IPS-18a (cell line): ENCODE data around the gene COL18A1.

Source experiments
- H3K27ac ChIP-seq: one replicate; pipeline ENCODE4 v1.5.1; 2013; ENCODE audit warnings: low read length
- H3K27me3 ChIP-seq: one replicate; pipeline ENCODE4 v1.6.1; 2013; ENCODE audit warnings: mild to moderate bottlenecking, low read length; ENCODE audit not compliant: control insufficient read depth, insufficient read depth
- H3K36me3 ChIP-seq: one replicate; pipeline ENCODE4 v1.6.1; 2013; ENCODE audit warnings: low read depth, low read length; ENCODE audit not compliant: control insufficient read depth
- H3K4me1 ChIP-seq: one replicate; pipeline ENCODE4 v1.6.1; 2013; ENCODE audit warnings: low read depth, low read length; ENCODE audit not compliant: control insufficient read depth
- H3K4me3 ChIP-seq: one replicate; pipeline ENCODE4 v1.5.1; 2013; ENCODE audit warnings: low read length
- H3K9ac ChIP-seq: one replicate; pipeline ENCODE4 v1.6.1; 2013; ENCODE audit warnings: mild to moderate bottlenecking, low read length, moderate library complexity
- H3K9me3 ChIP-seq: one replicate; pipeline ENCODE4 v1.6.1; 2013; ENCODE audit warnings: low read depth, low read length; ENCODE audit not compliant: control insufficient read depth

COL18A1 gene

GRCh38 chr21:45421071-45421845 lies 16.3 kb downstream of the COL18A1 start:
- H3K9me3 ChIP-seq, result no peaks in the 10 kb centered on the region
- peaks cover 4% of the 10 kb centered on the region for H3K36me3 ChIP-seq
- H3K4me1 ChIP-seq, result peaks cover 11% of the 10 kb centered on the region
- no peak overlapping the region for H3K27ac ChIP-seq
- H3K9ac ChIP-seq, result no peak overlapping the region
- no peaks in the 10 kb centered on the region for H3K27me3 ChIP-seq
- no peak overlapping the region for H3K4me3 ChIP-seq

- H3K9me3 ChIP-seq, result no peaks in the 10 kb centered on the region
- no peak overlapping the region for H3K27ac ChIP-seq
- H3K4me3 ChIP-seq, result no peak overlapping the region
- H3K9ac ChIP-seq, result no peak overlapping the region
- peaks cover 4% of the 10 kb centered on the region for H3K36me3 ChIP-seq
- H3K27me3 ChIP-seq, result no peaks in the 10 kb centered on the region
- peaks cover 6% of the 10 kb centered on the region for H3K4me1 ChIP-seq
These were observed 17.1 kb downstream of the COL18A1 start for GRCh38 chr21:45421846-45422775.

GRCh38 chr21:45423201-45423955 lies 18.4 kb downstream of the COL18A1 start:
- H3K27me3 ChIP-seq, result no peaks in the 10 kb centered on the region
- no peak overlapping the region for H3K27ac ChIP-seq
- no peak overlapping the region for H3K9ac ChIP-seq
- H3K4me1 ChIP-seq, result peaks cover 8% of the 10 kb centered on the region
- peaks cover 4% of the 10 kb centered on the region for H3K36me3 ChIP-seq
- H3K9me3 ChIP-seq, result no peaks in the 10 kb centered on the region
- no peak overlapping the region for H3K4me3 ChIP-seq

GRCh38 chr21:45423968-45424853 lies 19.2 kb downstream of the COL18A1 start:
- Histone ChIP-seq H3K9me3 (no peaks in the 10 kb centered on the region), H3K9ac (no peak overlapping the region), H3K27me3 (no peaks in the 10 kb centered on the region), H3K4me3 (no peak overlapping the region), H3K27ac (no peak overlapping the region), H3K4me1 (peaks cover 8% of the 10 kb centered on the region), H3K36me3 (peaks cover 4% of the 10 kb centered on the region)

GRCh38 chr21:45424854-45425795 lies 20.2 kb downstream of the COL18A1 start:
- Histone ChIP-seq H3K27ac (no peak overlapping the region), H3K4me3 (no peak overlapping the region), H3K27me3 (no peaks in the 10 kb centered on the region), H3K9ac (no peak overlapping the region), H3K4me1 (peaks cover 14% of the 10 kb centered on the region), H3K9me3 (no peaks in the 10 kb centered on the region), H3K36me3 (peaks cover 4% of the 10 kb centered on the region)

GRCh38 chr21:45427331-45428271 lies 22.6 kb downstream of the COL18A1 start:
- Histone ChIP-seq H3K36me3 (no peaks in the 10 kb centered on the region), H3K9ac (no peak overlapping the region)

GRCh38 chr21:45428534-45428933 lies 23.6 kb downstream of the COL18A1 start:
- Histone ChIP-seq H3K9ac (no peak overlapping the region), H3K27me3 (no peaks in the 10 kb centered on the region), H3K36me3 (no peaks in the 10 kb centered on the region), H3K9me3 (no peaks in the 10 kb centered on the region), H3K4me3 (no peak overlapping the region), H3K4me1 (peaks cover 24% of the 10 kb centered on the region), H3K27ac (no peak overlapping the region)

More at GRCh38 chr21:45427331-45428271, 22.6 kb downstream of the COL18A1 start:
- Histone ChIP-seq H3K4me3 (no peak overlapping the region), H3K27me3 (no peaks in the 10 kb centered on the region), H3K27ac (no peak overlapping the region), H3K4me1 (peaks cover 24% of the 10 kb centered on the region), H3K9me3 (no peaks in the 10 kb centered on the region)

GRCh38 chr21:45429221-45430175 lies 24.5 kb downstream of the COL18A1 start:
- Histone ChIP-seq H3K27ac (no peak overlapping the region), H3K9ac (no peak overlapping the region), H3K4me3 (no peak overlapping the region), H3K9me3 (no peaks in the 10 kb centered on the region), H3K27me3 (no peaks in the 10 kb centered on the region), H3K4me1 (peaks cover 24% of the 10 kb centered on the region), H3K36me3 (no peaks in the 10 kb centered on the region)
